HG03060 (cell line): ENCODE measurements around the gene TSPAN10.

Experiments
- ATAC-seq: cut with Tn5 transposase; IDR thresholded peaks from one replicate; pipeline ENCODE4 v1.9.1; 2021; ENCODE audit warnings: low read depth, moderate number of reproducible peaks; ENCODE audit not compliant: unreplicated experiment

TSPAN10 gene

DNA sequence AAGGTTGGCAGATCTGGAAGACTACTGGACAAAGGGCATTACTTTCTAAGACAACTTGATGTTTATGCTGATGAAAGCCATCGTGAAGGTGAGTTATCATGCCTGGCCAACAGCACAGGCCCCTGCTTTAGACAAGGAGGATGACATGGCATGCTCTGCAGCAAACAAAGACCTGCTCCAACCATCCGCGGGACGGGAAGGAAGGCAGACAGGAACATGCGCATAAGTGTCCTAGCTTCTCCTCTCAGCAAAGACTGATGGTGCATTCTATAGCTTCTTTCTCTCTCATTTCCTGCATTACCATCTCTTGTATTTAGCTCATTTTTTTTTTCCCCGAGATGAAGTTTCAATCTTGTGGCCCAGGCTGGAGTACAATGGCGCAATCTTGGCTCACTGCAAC, 5.5 kb upstream of the TSPAN10 start:
- no peak for ATAC-seq

- no peak for ATAC-seq
Measured at GRCh38 chr17:81635431-81635830, 1.6 kb upstream of the TSPAN10 start.

- no peak for ATAC-seq
Measured at GRCh38 chr17:81635973-81636504, 957 bp upstream of the TSPAN10 start.

- no peak for ATAC-seq
Measured at GRCh38 chr17:81638683-81639082, 1.7 kb downstream of the TSPAN10 start.

DNA sequence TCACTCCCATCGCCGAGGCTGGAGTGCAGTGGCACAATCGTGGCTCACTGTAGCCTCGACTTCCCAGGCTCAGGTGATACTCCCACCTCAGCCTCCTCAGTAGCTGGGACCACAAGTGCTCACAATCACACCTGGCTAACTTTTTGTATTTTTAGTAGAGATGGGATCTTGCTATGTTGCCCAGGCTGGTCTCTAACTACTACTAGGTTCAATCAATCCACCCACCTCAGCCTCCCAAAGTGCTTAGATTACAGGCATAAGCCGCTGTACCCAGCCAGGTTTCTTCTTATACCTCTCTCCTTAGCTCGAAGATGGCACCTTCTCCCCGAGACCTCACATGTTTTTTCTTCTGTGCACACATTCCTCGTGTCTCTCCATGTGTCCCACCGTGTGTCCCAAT, 3.0 kb downstream of the TSPAN10 start:
- no peak for ATAC-seq

DNA sequence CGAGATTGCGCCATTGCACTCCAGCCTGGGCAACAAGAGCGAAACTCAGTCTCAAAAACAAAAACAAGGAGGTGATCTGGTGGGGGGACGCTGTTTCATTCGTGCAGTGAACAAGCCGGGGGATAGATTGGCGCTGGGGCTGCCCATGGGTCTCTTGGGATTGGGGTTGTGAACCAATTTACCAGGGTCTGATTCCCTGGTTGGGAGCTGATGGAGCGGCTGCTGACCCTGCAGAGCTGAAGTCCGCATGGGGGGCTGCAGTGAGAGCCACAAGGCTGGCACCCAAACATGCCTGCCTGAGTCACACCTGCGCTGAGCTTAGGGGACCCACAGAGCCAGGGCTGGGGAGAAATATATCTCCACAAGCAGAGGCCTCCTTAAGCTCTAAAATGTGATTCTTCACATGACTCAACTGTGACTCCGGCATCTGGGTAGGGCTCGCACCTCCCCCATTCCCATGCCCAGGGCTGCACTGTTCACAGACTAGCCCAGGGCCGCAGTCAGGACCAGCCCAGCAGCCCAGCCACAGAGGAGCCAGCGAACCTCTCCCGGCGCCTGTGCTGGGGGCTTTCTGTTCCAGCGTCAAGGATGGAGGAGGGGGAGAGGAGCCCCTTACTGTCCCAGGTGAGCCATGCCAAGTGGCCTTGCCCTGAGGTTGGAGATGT, 5.0 kb downstream of the TSPAN10 start:
- no peak for ATAC-seq

GRCh38 chr17:81644496-81644895, 7.5 kb downstream of the TSPAN10 start:
- ATAC-seq: no peak

GRCh38 chr17:81644976-81645952, 8.3 kb downstream of the TSPAN10 start:
- no peak for ATAC-seq

DNA sequence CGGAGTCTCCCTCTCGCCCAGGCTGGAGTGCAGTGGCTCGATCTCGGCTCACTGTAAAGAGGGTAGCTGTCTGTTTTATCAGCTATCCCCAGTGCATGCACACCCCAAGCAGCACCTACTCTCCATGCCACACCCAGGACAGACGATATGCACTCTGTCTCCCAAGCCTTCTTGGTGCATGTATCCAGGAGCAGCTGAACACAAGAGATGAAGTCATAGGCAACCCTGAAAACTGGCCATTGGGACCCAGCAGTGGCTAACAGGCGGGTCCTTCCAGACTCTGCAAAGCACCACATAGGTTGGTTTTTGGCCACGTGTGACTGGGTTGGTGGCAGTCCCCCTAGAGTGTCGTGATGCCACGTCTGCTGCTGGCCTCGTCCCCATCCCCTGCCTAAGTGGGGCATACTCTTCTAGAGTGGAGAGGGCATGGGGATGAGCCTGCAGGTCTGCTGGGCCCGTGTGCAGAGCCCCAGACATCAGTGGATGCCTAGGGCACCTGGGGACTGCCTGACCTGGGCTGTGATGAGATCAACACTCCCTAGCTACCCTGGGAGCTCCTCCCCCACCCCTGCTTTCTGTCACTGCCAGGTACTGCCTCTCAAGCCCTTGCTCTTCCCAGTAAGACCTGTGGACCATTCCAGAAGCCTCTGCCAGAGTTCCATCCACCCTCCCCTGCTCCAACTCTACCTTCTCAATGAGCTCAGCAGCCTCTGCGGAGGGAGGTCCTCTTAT, 10.0 kb downstream of the TSPAN10 start:
- ATAC-seq: no peak

DNA sequence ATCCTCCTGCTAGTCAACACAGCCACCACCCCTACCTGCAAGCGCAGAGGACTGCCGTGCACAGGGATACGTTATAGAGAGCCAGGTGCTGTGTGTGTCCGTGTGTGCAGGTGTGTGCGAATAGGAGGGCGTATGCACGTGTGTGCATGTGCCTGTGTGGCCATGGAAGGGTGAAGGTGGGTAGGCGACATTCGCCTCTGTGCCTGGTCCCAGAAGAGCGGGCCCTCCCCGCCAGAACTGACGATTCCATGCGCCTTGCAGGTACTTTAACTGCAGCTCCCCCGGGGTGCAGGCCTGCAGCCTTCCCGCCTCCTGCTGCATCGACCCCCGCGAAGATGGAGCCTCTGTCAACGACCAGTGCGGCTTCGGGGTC, 10.6 kb downstream of the TSPAN10 start:
- no peak for ATAC-seq

DNA sequence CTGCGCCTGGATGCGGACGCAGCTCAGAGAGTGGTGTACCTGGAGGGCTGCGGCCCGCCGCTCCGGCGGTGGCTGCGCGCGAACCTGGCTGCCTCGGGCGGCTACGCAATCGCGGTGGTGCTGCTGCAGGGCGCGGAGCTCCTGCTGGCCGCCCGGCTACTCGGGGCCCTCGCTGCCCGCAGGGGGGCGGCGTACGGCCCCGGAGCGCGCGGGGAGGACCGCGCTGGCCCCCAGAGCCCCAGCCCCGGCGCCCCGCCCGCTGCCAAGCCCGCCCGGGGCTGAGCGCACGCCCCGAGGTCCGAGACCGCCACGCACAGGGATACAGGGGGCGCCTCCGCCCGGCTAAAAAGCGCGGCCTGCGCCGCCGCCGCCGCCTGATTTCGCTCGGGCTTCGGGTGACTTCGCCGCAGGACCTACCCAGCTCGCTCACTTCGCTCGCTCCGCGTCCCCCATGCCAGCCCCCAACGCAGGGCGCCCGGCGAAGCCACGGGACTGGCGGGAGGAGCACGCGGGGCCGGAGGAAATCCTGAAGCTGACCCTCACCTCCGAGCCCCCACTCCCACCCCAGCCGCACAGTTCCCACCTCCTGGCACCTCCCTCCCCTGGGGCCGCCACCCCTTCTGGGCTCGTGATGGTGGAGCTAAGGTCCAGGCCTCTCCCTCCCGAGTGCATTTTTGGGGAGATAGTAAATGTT, 11.2 kb downstream of the TSPAN10 start:
- ATAC-seq: no peak

GRCh38 chr17:81648707-81649085, 11.7 kb downstream of the TSPAN10 start:
- no peak for ATAC-seq

DNA sequence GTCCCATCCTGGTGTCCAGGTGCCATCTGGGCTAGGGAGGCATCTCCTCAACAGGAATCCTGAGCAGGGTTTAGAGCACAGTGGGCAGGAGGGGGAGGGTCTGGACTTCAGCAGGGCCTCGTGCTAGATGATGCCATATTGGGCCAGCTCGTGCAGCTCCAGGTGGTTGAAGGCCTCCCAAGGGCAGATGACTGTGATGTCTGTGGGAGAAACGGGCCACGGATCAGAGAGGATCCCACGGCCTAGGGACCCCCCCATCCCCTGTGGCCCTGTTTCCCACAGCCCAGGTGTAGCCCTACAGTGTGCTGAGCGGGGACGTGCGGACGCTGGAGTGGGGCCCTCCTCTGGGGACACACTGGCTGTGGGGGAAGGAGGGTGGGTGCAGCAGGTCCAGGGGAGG, 14.0 kb downstream of the TSPAN10 start:
- ATAC-seq: no peak

- ATAC-seq: no peak
Measured at GRCh38 chr17:81651692-81652091, 14.7 kb downstream of the TSPAN10 start.

DNA sequence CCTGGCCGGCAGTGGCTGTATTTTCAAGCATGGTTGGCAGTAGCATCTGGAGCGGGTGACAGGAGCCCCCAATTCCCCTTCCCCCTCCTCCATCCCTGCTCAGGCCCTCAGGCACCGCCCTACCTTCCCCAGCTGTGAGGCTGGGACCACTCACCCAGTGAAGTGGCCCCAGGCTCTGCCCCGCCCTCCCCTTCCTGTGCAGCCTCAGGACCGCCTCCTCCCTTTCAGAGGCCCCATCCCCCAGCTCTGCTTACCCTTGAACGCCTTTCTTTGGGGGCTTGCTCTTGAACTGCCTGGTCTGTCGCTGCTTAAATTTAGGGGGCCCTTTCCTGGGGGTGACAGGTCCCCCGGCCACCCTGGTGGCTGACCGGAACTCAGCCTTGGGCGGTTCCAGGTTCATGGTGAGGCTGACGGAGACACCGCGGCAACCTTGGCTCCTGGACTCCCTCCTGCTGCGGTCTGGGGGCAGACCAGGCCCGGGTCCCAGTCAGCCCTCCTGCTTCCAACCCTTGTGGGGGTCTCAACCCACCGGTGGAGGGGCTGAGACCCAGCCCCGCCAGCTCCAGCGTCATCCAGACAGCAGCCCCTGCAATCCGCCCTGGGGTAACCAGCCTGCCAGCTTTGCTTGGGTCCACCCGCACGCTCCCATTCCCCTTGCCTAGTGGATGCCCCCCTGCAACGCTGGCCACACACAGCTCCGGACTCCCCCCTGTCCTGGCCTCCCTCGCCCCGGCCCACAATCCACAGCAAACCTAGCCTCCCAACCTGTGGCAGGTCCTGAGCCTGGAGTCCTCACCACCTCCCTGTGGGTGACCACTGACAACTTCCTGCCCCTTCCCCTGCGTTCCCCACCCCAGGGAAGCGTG, 16.1 kb downstream of the TSPAN10 start:
- ATAC-seq: no peak

- no peak for ATAC-seq
Measured at GRCh38 chr17:81655378-81656117, 18.6 kb downstream of the TSPAN10 start.

GRCh38 chr17:81656118-81656743, 19.2 kb downstream of the TSPAN10 start, which contains the start of gene PDE6G:
PDE6G (minus strand) TSS chr17:81656542; CDS start chr17:81653305, 3,237 bp downstream.
- ATAC-seq: no peak

- ATAC-seq: no peak
Measured at GRCh38 chr17:81656835-81657234, 19.8 kb downstream of the TSPAN10 start.
